GM12891 (cell line): ENCODE data around the gene TNFRSF12A.

Experiments
- POLR2A ChIP-seq: IDR thresholded peaks from 2 replicates; pipeline ENCODE4 v1.6.1; 2011; ENCODE audit warnings: low read depth, low read length, control low read depth
- POLR2AphosphoS5 ChIP-seq: IDR thresholded peaks from 2 replicates; pipeline ENCODE4 v1.6.1; 2011; ENCODE audit warnings: low read depth, low read length, control low read depth
- SPI1 ChIP-seq: IDR thresholded peaks from 2 replicates; pipeline ENCODE4 v1.6.1; 2011; ENCODE audit warnings: low read depth, low read length, control low read depth
- TAF1 ChIP-seq: IDR thresholded peaks from 2 replicates; pipeline ENCODE4 v1.6.1; 2011; ENCODE audit warnings: low read depth, low read length, control low read depth

DNA sequence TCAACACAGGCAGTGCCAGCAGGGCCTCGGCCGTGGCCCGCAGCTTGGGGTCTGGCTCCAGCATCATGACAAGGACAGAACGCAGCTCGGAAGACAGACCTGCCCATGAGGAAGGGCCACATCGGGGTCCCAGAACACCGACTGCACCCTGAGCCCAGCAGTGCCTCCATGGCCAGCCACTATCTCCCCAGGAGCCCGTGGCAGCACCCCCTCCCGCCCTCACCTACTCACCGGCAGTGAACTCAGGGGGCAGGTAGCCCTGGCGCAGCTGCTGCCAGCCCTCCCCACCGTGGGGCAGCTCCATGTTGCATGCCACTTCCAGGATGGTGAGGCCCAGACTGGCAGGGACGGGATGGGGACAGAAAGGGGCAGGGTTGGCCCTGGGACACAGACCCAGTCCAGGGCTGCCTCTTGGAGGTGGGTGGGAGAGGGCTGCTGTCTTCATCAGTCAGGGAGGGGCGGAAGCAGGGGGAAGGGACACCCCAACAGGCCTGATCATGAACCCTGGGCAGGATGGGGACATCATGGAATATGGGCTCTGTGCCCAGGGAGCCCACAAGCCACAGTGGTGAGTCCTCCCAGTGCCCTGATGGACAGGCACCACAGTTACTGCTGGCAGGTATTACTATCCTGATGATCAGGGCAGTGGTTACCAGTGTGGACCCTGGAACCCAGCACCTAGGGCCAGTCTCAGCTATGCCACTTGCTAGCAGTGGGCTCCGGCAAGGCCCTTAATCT is 45.7 kb upstream of the TNFRSF12A start:
- TF ChIP-seq POLR2A (no peak), TAF1 (no peak), POLR2AphosphoS5 (no peak; the same call in 1 of the 2 replicates), SPI1 (no peak)
